GM10847 (cell line): Measurements from ENCODE around the gene SLC30A10.

ENCODE experiments used
- POLR2A ChIP-seq: IDR thresholded peaks from 2 replicates; pipeline ENCODE4 v1.6.1; 2011; ENCODE audit not compliant: insufficient read length; ENCODE audit errors: extremely low read depth

Gene SLC30A10

GRCh38 chr1:219927956-219928790, at the start of gene SLC30A10:
SLC30A10 (minus strand) TSS chr1:219928557; CDS start chr1:219928440, 117 bp downstream.
- no peak for TF ChIP-seq POLR2A

- TF ChIP-seq POLR2A, result no peak
Measured at GRCh38 chr1:219973213-219973612, 44.9 kb upstream of the SLC30A10 start.

- no peak for TF ChIP-seq POLR2A
Measured at GRCh38 chr1:219967361-219967760, 39.0 kb upstream of the SLC30A10 start.

GRCh38 chr1:219966071-219966349, 37.7 kb upstream of the SLC30A10 start:
- no peak for TF ChIP-seq POLR2A

- no peak for TF ChIP-seq POLR2A
Measured at GRCh38 chr1:219965285-219966070, 37.1 kb upstream of the SLC30A10 start.

- no peak for TF ChIP-seq POLR2A
Measured at GRCh38 chr1:219963432-219963831, 35.1 kb upstream of the SLC30A10 start.

- no peak for TF ChIP-seq POLR2A
Measured at GRCh38 chr1:219961684-219962083, 33.3 kb upstream of the SLC30A10 start.

- no peak for TF ChIP-seq POLR2A
Measured at GRCh38 chr1:219959540-219960203, 31.3 kb upstream of the SLC30A10 start.

- TF ChIP-seq POLR2A, result no peak
Measured at GRCh38 chr1:219958875-219959417, 30.6 kb upstream of the SLC30A10 start.

- TF ChIP-seq POLR2A, result no peak
Measured at GRCh38 chr1:219954736-219955421, 26.5 kb upstream of the SLC30A10 start.

GRCh38 chr1:219954052-219954451, 25.7 kb upstream of the SLC30A10 start:
- TF ChIP-seq POLR2A, result no peak

- no peak for TF ChIP-seq POLR2A
Measured at GRCh38 chr1:219952361-219952760, 24.0 kb upstream of the SLC30A10 start.

GRCh38 chr1:219945795-219946194, 17.4 kb upstream of the SLC30A10 start:
- TF ChIP-seq POLR2A, result no peak

- no peak for TF ChIP-seq POLR2A
Measured at GRCh38 chr1:219941179-219942118, 13.1 kb upstream of the SLC30A10 start.

GRCh38 chr1:219940707-219941106, 12.3 kb upstream of the SLC30A10 start:
- TF ChIP-seq POLR2A, result no peak
